VCaP (cell line): Measurements from ENCODE around the gene FMOD.
"Not testable (repeated sequence)": the region's sequence is repeated elsewhere in the genome, so short reads cannot be mapped to it uniquely, and the experiment has no call there.

Experiments used
- H3K27ac ChIP-seq: fragments of 450-650 bp; 2 replicates; pipeline ENCODE4 v1.5.1; 2017
- TF ChIP-seq, protein P1 (sequence below): fragments of 450-650 bp; conservative IDR thresholded peaks from 2 replicates; pipeline ENCODE4 v1.5.1; 2017; ENCODE audit warnings: mild to moderate bottlenecking, moderate library complexity

FMOD gene

DNA sequence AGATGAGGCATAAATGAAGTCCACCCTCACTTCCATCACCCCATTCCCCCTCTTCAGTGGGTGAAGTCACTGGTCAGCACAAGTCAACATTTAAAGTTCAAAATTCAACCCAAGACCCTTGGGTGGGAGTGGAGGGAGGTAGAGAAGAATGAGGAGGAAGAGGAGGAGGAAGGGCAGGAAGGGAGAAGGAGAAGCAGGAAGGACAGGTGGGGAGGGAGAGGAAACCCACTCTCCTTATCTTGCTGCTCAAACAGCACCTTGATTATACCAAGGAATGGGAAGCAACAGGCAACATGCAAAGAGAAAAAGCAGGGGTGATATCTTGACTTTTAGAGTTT is 49.6 kb downstream of the FMOD start:
- H3K27ac ChIP-seq, result no peak overlapping the region

DNA sequence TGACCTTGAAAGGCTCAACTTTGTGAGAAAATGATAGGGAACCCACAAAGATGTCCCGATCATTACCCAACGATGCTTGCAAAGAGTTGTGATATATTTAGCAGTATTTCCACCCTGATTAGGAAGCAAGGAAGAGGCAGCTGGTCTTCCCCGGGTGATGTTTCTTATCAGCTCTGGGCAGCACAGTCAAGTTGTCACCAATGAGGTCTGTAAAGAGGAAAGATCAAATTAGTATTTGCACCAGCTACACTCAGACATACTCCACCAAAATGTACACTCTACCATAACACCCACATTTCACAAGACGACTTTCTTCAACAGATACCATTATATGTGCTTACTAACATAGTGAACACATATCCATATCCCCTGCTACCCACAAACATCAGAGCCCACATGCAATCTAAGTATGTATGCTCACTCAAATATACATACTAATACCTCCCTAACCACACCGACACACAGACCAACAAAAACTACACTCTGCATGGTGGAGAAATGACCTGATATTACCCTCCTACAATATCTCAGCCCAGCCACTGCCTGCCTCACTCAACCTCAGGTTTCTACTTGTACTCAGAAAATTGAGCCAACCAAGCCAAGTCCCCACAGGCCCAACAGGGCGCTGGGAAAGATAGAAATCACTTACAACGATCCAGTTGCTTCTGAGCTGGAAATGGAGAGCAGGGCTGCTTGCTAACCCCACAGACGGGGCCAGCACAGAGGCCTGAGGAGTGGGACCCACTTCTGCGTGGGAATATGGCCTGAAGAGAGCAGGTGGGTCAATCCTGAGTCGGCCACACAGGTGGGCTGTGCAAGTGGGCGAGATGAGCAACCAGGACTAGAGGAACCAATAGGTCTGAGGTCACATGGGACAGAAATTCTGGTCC is 50.2 kb downstream of the FMOD start:
- TF ChIP-seq, protein P1, sequence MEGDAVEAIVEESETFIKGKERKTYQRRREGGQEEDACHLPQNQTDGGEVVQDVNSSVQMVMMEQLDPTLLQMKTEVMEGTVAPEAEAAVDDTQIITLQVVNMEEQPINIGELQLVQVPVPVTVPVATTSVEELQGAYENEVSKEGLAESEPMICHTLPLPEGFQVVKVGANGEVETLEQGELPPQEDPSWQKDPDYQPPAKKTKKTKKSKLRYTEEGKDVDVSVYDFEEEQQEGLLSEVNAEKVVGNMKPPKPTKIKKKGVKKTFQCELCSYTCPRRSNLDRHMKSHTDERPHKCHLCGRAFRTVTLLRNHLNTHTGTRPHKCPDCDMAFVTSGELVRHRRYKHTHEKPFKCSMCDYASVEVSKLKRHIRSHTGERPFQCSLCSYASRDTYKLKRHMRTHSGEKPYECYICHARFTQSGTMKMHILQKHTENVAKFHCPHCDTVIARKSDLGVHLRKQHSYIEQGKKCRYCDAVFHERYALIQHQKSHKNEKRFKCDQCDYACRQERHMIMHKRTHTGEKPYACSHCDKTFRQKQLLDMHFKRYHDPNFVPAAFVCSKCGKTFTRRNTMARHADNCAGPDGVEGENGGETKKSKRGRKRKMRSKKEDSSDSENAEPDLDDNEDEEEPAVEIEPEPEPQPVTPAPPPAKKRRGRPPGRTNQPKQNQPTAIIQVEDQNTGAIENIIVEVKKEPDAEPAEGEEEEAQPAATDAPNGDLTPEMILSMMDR, result no peak

More for the DNA sequence above, 49.6 kb downstream of the FMOD start:
- TF ChIP-seq, protein P1, result no peak

DNA sequence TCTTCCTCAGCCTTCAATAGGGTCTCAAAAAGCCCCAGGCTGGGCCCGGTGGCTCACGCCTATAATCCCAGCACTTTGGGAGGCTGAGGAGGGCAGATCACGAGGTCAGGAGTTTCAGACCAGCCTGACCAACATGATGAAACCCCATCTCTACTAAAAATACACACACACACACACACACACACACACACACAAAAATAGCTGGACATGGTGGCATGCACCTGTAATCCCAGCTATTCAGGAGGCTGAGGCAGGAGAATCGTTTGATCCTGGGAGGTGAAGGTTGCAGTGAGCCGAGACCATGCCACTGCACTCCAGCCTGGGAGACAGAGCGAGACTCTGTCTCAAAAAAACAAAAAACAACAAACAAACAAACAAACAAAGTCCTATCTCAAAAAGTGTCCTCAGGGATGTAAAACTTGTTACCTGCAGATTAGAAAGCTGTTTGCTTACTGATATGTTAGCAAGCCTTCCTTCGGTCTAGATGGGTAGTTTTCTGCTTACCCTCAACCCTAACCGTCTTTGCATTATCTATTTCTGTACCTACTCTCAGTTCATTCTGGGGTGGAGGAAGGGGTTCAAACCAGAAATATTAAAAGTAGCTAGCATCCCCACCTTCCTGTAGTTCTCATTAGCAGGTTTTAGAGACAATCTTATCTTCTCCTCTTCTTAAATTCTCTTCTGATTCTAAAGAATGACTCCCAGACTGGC is 51.0 kb downstream of the FMOD start:
- not testable (repeated sequence) for H3K27ac ChIP-seq

More for the DNA sequence above, 50.2 kb downstream of the FMOD start:
- no peak overlapping the region for H3K27ac ChIP-seq

DNA sequence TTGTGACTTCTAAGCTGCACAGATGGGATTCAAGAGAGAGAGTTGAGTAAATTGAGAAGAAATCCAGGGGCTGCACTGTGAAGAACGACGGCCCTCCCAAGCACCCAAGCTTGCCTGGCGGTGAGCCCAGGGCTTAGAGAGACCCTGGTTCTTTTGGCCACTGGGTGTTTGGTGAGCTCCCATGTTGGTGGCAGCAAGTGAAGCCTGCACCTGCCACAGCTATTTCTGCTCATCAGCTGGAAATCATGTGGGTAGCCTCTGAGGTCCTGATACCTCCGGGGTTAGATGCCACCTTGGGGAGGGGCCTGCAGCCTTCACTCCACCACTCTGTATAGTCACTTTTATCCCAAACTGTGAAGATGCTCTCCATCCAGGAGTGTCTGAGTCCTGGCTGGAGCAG is 51.8 kb downstream of the FMOD start:
- TF ChIP-seq, protein P1, result no peak
- H3K27ac ChIP-seq, result no peak overlapping the region

DNA sequence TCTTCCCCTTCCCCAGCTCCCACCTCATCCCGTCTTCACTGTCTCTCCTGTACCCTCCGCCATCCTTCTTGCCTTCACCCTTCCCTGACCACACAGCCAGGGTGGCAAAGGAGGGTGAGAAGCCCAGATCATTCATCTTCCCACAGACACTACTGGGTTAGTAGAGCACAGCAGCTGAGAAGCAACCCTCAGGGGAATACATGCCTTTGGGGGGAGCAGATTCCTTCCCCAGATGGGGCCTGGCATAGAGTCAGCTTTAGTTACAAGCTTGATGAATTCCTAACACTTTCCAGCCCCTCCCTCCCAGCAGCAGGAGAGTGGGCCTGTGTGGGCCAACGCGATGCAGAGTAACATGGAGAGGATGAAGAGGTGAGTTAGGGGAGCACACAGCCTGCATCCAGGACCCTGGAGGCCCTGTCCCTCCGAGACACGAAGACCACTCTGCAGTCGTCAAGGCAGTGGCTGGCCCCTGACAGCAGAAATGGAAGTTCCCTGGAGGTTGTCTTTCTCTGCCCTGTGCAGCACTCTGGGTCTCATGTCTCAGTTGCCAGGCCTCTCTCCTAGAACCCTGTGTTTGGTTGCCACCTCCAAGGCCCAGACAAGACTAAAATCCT is 54.4 kb downstream of the FMOD start:
- TF ChIP-seq, protein P1, result no peak
- no peak overlapping the region for H3K27ac ChIP-seq

DNA sequence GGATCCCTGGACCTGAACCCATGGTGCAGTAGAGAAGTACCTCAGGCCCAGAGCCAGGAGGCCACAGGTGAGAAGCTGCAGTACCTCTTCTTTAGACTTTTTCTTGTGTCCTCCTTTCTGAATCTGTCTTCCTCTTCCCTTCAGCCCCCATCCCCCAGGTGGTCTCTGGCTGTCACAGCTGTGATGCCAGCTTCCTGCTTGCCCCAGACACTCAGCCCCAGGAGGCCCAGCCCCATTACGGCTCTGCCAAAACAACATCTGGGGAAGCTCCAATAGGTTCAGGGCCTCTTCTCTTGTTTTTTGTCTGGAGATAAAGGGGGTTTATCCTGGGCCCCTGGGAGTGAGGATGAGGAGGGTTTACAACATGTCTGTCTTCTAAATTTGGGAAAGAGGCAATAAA is 55.1 kb downstream of the FMOD start:
- TF ChIP-seq, protein P1, result no peak
- H3K27ac ChIP-seq, result no peak overlapping the region

DNA sequence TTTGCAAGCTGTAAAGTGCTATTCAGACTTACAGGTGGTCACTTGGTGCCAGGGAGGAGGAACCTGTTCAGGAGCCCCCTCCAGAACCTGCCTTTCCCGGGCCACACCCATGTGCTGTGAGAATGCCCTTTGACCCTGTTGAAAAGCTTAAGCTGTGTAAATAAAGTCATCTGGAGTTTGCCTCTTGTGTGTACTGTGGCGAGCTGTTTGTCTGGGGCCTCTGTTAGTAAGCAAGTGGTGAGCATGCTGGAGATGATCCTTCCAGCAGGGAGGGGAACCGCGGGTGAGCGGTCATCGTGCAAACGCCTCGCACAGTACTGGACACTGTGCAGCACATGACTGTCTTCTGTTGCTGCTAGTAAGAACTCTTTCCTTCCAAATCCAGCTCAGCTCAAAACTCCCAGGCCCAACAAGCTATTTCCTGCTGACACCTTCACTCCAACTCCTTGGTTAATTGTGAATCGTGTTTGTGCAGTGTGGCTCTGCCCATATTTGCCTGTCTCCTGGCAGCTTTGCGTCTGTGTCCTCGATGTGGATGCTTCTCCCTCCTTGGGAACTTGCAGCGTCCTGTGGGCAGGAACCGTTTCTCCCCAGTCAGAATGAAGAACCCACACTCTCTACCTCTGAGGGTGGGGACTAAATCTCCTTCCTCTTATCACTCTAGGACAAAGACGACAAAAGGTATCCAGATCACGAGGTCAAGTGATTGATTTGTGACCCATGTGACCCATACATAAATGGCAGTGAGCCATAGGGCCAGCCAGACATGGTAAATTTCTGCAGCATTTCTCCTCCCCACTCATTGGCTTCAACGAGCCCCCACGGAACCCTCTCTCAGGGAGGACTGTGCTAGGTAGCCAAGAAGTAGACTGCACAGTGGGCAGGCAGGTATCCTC is 59.5 kb downstream of the FMOD start:
- H3K27ac ChIP-seq, result no peak overlapping the region
- TF ChIP-seq, protein P1, result no peak
